Occipital lobe (tissue), 2 donors: ENCODE data around the gene PWP2. TPM values are rescaled to one million over a fixed set of nuclear protein-coding genes. Genes with fewer than 3 reads are reported as not detected.
"Not testable (repeated sequence)": the region's sequence is repeated elsewhere in the genome, so short reads cannot be mapped to it uniquely, and the experiment has no call there.

Experiments used
- DNase-seq: peaks from one replicate; lab custom pipeline; 2025; lab: John Stamatoyannopoulos, UW
- total RNA-seq: library from RNA; depleted of rRNA; stranded (reverse); fragments of >200 nt; gene quantifications from one replicate; pipeline ENCODE4 v1.2.3, GENCODE V29; 2014

Gene PWP2
- total RNA-seq = 16.5 TPM

GRCh38 chr21:44107026-44107501, at the start of gene PWP2:
PWP2 (plus strand) TSS chr21:44107399; CDS start chr21:44107417, 18 bp downstream.
- DNase-seq = not testable (repeated sequence)

GRCh38 chr21:44057960-44058651, 49.1 kb upstream of the PWP2 start:
- DNase-seq = no peak

- DNase-seq = no peak
Observed at GRCh38 chr21:44058652-44058964, 48.6 kb upstream of the PWP2 start.

GRCh38 chr21:44058981-44059380, 48.2 kb upstream of the PWP2 start:
- no peak for DNase-seq

- no peak for DNase-seq
Observed at GRCh38 chr21:44059710-44060109, 47.5 kb upstream of the PWP2 start.

- DNase-seq = no peak
Observed at GRCh38 chr21:44062380-44062779, 44.8 kb upstream of the PWP2 start.

GRCh38 chr21:44063151-44063912, 43.9 kb upstream of the PWP2 start:
- DNase-seq = no peak

- no peak for DNase-seq
Observed at GRCh38 chr21:44064852-44065403, 42.3 kb upstream of the PWP2 start.

- DNase-seq = no peak
Observed at GRCh38 chr21:44065428-44065827, 41.8 kb upstream of the PWP2 start.

- DNase-seq = no peak
Observed at GRCh38 chr21:44066116-44066515, 41.1 kb upstream of the PWP2 start.

- DNase-seq = no peak
Observed at GRCh38 chr21:44067011-44067839, 40.0 kb upstream of the PWP2 start.

- DNase-seq = no peak
Observed at GRCh38 chr21:44070391-44070790, 36.8 kb upstream of the PWP2 start.

- no peak for DNase-seq
Observed at GRCh38 chr21:44071359-44072104, 35.7 kb upstream of the PWP2 start.

- no peak for DNase-seq
Observed at GRCh38 chr21:44072111-44072510, 35.1 kb upstream of the PWP2 start.

- no peak for DNase-seq
Observed at GRCh38 chr21:44074315-44074958, 32.8 kb upstream of the PWP2 start.

- no peak for DNase-seq
Observed at GRCh38 chr21:44076316-44076715, 30.9 kb upstream of the PWP2 start.

GRCh38 chr21:44078411-44078981, 28.7 kb upstream of the PWP2 start:
- DNase-seq = no peak

GRCh38 chr21:44079446-44079845, 27.8 kb upstream of the PWP2 start:
- no peak for DNase-seq

- DNase-seq = no peak
Observed at GRCh38 chr21:44079846-44080245, 27.4 kb upstream of the PWP2 start.
